NB4 (cell line): ENCODE results near the gene NSMCE1.
"Not testable (repeated sequence)": the region's sequence is repeated elsewhere in the genome, so short reads cannot be mapped to it uniquely, and the experiment has no call there.

Source experiments
- DNase-seq: peaks from one replicate; pipeline ENCODE4 v3.0.0; 2010; ENCODE audit warnings: low read depth
- H3K4me3 ChIP-seq: one replicate; pipeline ENCODE4 v1.5.1; 2011; ENCODE audit warnings: mild to moderate bottlenecking, low read depth, low read length, moderate library complexity
- CTCF ChIP-seq: IDR thresholded peaks from one replicate; pipeline ENCODE4 v1.5.1; 2012; ENCODE audit warnings: low read depth, low read length
- MAX ChIP-seq: IDR thresholded peaks from 2 replicates; pipeline ENCODE4 v1.6.1; 2011; ENCODE audit warnings: low read depth, low read length
- MYC ChIP-seq: IDR thresholded peaks from 2 replicates; pipeline ENCODE4 v1.6.1; 2011; ENCODE audit warnings: low read depth, low read length
- POLR2A ChIP-seq: IDR thresholded peaks from 2 replicates; pipeline ENCODE4 v1.6.1; 2011; ENCODE audit warnings: mild to moderate bottlenecking; ENCODE audit not compliant: insufficient read length; ENCODE audit errors: extremely low read depth

Gene NSMCE1

GRCh38 chr16:27248036-27248435 is 20.5 kb downstream of the NSMCE1 start:
- no peak for DNase-seq
- TF ChIP-seq MYC (no peak), POLR2A (no peak), CTCF (no peak)
- H3K4me3 ChIP-seq, result no peak overlapping the region

DNA sequence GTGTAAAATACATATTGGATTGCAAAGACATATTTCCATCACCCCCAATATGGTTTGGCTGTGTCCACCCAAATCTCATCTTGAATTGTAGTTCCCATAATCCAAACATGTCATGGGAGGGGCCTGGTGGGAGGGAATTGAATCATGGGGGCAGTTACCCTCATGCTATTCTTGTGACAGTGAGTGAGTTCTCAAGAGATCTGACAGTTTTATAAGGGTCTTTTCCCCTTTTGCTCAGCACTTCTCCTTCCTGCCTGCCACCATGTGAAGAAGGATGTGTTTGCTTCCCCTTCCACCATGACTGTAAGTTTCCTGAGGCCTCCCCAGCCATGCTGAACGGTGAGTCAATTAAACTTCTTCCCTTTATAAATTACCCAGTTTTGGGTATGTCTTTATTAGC is 21.5 kb downstream of the NSMCE1 start:
- DNase-seq, result peak; percentile 41
- not testable (repeated sequence) for H3K4me3 ChIP-seq

GRCh38 chr16:27246439-27246838 is 22.1 kb downstream of the NSMCE1 start:
- TF ChIP-seq MYC, result no peak
- TF ChIP-seq MAX, result no peak
- TF ChIP-seq CTCF, result no peak
- no peak for TF ChIP-seq POLR2A
- no peak overlapping the region for H3K4me3 ChIP-seq
- DNase-seq, result no peak

GRCh38 chr16:27245276-27246172 is 23.0 kb downstream of the NSMCE1 start:
- DNase-seq, result no peak
- TF ChIP-seq MAX (no peak), POLR2A (no peak), CTCF (no peak), MYC (no peak)
- H3K4me3 ChIP-seq, result no peak overlapping the region

GRCh38 chr16:27244363-27244755 is 24.2 kb downstream of the NSMCE1 start:
- DNase-seq, result no peak
- TF ChIP-seq MAX, result no peak
- no peak for TF ChIP-seq POLR2A
- TF ChIP-seq MYC, result no peak
- no peak for TF ChIP-seq CTCF
- no peak overlapping the region for H3K4me3 ChIP-seq

GRCh38 chr16:27243725-27244362 is 24.7 kb downstream of the NSMCE1 start:
- no peak for DNase-seq
- H3K4me3 ChIP-seq, result no peak overlapping the region
- TF ChIP-seq MYC (no peak), CTCF (no peak), MAX (no peak), POLR2A (no peak)
